Iris pigment epithelial cell (primary cell): Measurements from ENCODE around the gene UBN1.

Experiments used
- DNase-seq: peaks from one replicate; pipeline ENCODE4 v3.0.0-alpha.2; 2011; ENCODE audit warnings: low read depth

UBN1 gene

DNA sequence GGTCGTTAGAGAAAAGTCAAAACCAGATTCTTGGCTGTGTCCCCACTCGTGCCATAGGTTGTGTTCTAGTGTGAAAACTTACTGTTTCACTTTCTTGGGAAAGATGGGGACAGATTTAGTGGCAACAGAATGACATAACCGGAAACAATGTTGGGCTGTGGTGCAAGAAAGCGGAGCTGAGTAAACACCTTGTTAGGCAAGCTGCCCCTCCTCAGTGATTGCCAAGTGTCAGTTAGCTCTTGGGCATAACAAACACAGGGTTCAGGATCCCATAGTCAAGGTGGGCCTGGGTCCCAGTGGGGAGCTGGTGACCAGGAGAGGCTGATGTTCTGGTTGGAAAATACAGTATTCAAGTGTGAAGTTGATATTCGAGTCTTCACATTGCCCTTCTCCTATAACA is 15.4 kb downstream of the UBN1 start:
- peak; percentile 29 for DNase-seq

DNA sequence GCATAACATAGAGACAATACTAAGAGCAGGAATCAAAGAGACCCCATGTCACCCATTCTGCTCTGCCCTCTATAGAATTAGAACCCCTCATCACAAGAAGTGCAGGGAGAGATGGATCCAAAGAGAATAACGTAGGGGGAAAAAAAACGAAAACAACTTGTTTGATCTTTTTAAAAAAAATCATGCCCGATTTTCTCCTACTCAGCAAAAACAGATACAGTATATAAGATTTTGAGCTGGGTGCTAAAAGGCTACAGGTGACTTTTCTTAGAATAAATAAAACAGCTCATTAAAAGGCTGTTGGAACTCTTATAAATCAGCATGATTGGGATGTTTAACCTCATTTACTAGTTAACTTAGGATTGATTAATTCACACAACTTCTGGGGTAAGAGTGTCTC is 17.4 kb downstream of the UBN1 start:
- no peak for DNase-seq

DNA sequence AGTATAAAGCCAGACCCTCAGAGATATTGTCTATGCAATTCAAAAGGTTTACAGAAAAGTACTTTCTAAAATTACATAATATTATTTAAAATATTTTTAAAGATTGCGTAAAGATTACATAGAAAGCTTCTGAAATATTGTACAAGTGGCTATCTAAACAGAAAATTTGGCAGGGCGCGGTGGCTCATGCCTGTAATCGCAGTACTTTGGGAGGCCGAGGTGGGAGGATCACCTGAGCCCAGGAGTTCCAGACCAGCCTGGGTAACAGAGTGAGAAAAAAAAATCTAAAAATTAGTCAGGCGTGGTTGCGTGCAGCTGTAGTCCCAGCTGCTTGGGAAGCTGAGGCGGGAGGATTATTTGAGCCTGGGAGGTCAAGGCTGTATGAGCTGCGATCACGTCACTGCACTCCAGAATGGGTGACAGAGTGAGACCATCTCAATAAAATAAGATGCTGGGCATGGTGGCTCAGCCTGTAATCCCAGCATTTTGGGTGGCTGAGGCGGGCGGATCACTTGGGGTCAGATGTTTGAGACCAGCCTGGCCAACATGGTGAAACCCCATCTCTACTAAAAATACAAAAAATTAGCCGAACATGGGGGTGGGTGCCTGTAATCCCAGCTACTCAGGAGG is 18.1 kb downstream of the UBN1 start:
- DNase-seq, result no peak

DNA sequence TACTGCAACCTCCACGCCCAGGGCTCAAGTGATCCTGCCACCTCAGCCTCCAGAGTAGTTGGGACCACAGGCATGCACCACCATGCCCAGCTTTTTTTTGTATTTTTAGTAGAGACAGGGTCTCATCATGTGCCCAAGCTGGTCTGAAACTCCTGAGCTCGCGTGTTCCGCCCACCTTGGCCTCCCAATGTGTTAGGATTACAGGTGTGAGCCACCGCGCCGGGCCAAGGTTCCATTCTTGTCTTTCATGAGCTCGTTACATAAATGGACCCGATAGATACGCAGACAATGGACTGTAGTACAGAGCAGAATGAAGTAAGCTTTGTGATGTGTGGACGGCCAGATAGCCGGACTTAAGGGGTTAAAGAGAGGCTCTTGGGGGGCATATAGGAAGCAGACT is 19.3 kb downstream of the UBN1 start:
- DNase-seq, result no peak

DNA sequence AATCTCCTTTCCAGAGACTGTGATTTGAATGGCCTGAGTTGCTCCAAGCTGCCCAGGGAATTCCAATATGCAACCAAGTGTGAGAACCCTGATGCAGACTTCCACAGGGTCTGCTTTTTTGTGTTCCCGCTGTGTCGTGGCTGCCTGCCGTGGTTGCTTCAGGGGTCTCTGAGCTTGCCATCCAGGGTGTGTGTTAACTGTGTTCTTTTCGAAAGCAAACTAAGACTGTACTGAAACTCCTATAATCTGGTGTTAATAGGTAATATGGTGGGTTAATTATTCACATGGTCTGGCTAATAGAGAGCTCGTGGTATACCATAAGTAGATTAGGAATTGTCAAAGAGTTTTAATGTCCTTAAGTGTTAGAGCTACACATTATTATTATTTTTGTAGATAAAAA is 20.7 kb downstream of the UBN1 start:
- DNase-seq, result no peak

DNA sequence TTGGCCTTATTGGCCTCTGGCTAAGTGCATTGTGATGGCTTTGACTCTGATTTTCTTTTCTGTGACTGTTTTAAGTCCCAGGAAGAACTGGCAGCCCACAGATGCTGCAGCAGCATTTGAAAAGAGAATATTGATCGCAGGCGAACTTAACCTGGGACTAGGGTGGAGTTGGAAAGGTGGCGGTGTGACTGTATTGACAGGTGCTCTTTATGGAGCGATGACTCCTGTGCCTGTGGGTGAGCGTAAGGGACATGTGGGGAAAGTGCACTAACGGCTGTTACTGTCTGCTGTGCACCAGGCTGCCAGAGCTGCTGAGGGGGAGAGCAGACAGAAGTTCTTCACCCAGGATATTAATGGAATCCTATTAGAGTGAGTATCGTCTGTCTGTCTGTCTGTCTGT is 21.3 kb downstream of the UBN1 start:
- no peak for DNase-seq

DNA sequence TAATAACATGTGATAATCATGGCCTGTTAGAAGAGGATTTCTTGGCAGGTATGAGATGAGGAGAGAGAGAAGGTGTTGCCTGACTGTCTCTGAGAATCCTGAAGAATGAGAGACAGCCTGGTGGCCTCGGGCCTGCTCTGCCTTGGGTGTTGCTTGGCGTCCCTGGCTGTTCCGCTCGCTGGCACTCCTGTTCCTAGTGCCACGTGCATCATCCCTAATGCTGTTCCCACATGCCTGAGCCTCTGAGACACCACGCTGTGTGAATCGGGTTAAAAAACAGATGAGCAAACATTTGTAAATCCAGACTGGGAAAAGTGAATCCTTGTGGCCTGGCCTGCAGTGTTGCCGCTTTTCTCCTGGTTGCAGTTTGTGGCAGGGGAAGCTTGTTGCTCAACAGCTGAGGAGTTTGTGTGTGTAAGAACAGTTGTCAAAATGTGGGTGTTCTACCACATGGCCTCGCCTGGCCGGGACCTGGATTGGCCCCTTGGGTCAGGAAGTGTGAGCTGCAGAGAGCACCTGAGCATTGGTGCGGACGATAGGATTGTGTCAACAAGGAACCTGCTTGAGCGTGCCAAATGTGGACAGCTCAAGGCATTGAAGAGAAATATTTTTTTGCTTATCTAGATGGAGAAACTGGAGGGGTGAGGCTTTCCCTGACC is 22.0 kb downstream of the UBN1 start:
- no peak for DNase-seq

DNA sequence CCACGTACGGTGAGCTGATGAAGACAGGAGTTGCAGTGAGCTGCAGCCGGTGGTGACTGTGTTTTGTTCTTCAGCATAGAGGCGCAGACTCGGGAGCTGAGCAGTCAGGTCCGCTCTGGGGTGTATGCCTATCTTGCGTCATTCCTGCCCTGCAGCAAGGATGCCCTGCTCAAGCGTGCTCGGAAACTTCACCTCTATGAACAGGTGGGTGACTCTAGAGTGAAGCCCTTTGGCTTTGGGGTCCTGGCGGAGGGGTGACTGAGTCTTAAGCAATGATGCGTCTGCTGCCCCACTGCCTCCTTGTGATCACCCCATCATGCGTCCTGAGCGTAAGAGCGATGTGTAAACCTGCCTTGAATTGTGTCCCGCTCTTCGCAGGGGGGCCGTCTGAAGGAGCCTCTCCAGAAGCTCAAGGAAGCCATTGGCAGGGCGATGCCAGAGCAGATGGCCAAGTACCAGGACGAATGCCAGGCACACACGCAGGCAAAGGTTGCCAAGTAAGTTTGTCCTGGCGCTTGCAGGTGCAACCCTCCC is 22.9 kb downstream of the UBN1 start:
- no peak for DNase-seq

DNA sequence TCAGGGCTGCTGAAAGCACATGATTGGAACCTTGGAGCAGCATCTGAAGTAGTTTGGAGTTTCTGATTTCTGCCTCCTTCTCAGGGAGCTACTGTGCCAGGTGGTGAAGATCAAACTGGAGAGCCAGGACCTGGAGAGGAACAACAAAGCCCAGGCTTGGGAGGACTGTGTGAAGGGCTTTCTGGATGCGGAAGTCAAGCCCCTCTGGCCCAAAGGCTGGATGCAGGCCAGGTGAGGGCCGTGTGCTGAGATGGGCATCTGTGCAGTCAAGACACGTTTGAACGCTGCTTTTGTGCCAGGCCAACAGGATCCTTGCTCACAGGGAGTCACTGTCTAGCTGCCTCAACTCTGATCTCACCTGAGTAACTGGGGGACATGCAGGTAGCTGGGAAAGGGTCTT is 23.8 kb downstream of the UBN1 start:
- DNase-seq, result no peak

DNA sequence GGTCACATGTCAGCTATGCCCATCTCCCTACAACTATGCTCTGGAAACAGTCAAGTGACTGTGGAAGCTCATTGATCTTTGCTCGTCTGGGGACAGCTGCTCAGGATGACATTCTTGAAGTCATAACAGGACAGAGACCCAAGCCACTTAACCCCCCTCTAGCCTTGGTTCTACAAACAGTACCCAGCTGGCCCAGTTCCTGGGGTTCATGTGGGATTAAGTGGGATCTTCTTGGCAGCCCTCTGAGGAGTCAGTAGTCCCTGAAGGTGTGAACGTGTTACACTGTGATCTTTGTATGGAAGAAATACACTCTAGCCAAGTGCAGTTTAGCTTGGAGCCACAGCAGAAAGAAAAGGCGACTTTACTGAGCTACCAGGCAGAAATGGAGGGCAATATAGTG is 25.8 kb downstream of the UBN1 start:
- no peak for DNase-seq

DNA sequence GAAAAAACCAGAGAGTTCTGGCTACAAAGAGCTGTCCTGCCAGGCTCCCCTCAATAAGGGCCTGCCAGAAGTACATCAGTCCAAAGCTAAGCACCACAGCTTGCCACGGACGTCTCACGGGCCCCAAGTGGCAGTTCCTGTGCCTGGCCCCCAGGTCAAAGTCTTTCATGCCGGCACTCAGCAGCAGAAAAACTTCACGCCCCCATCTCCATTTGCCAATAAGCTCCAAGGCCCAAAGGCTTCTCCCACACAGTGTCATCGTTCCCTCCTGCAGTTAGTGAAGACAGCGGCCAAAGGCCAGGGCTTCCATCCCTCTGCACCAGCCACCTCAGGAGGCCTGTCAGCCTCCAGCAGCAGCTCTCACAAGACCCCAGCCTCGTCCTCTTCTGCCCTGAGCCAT is 27.4 kb downstream of the UBN1 start:
- DNase-seq, result no peak

DNA sequence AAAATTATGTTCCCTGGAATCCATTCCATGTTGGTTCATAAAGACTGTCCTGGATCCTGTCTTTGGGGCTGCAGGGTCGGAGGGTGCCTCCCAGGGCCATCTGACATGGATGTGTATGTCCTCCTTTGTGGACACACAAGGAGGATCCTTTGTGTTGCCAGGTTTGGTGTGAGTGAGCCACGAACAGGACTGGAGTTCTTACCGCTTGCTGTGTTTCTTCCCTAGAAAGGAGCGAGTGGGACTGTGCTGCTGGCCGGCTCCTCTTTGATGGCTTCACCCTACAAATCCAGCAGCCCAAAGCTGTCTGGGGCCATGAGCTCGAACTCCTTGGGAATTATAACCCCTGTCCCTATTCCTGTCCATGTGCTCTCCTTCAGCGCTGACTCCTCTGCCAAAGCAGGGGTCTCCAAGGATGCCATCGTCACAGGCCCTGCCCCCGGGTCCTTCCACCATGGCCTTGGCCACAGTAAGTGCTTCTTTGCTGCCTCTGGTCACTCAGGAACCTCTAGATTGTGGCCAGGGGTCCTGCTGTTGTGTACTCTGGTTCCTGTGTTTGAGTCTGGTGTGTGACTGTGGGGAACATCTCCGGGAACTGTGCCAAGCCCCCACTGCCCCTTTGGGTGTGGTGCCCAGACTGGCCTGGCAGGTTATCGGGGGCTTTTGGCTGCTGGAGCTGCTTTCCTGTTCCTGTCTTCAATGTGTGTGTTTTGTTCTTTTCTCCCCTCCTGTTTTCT is 29.5 kb downstream of the UBN1 start:
- DNase-seq, result no peak

DNA sequence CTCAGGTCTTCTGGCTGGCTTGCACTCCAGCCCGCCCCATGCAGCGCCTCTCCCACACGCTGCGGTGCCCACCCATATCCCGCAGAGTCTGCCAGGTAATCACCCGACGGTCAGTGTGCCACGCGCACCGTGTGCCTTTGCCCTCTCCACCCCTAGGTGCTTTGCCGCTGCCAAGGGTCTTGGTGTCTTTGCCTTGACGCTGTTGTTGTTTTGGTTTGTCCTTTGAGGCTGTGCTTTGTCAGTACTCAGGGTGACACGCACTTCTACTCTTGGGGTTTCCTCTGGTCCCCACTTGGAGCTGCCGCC is 30.1 kb downstream of the UBN1 start:
- no peak for DNase-seq

DNA sequence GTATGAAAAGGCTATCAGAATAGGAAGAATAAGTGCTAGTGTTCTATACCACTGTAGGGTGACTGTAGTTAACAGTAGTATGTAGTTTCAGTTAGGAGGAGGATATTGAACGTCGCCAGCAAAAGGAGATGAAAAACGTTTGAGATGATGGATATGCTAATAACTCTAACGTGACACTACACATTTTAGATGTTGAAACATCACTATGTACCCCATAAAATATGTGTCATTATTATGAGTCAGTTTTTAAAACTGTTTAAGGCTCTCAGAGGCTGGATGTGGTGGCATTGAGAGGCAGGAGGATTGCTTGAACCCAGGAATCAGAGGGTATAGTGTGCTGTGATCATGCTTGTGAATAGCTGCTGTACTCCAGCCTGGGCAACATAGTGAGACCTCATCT is 31.8 kb downstream of the UBN1 start:
- DNase-seq, result no peak

DNA sequence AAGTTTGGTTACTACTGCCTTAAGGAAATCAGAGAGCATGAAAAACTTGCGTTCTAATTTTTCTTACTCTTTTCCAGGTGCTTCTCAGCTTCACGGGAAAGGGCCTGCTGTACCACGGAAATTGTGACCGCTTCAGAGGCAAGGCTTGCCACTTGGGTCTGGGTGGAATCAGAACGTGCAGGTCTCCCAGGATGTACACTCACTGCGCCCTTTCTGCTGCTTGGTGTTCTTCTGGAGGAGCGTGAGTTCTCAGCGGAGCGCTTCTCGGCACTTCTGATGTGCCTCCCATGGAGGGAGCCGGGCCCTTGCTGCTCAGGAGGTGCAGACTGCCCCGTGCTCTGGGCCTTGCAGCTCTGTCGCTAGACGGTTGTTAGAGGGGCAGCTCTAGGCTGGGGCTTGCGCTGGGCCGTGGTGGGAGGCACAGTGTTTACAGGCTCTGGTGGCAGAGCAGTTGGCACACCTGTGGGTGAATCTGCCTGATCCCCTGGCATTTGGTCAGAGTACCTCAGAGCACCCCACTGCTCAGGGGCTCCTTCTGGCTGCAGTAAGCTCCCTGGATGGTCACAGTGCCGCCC is 32.8 kb downstream of the UBN1 start:
- no peak for DNase-seq

DNA sequence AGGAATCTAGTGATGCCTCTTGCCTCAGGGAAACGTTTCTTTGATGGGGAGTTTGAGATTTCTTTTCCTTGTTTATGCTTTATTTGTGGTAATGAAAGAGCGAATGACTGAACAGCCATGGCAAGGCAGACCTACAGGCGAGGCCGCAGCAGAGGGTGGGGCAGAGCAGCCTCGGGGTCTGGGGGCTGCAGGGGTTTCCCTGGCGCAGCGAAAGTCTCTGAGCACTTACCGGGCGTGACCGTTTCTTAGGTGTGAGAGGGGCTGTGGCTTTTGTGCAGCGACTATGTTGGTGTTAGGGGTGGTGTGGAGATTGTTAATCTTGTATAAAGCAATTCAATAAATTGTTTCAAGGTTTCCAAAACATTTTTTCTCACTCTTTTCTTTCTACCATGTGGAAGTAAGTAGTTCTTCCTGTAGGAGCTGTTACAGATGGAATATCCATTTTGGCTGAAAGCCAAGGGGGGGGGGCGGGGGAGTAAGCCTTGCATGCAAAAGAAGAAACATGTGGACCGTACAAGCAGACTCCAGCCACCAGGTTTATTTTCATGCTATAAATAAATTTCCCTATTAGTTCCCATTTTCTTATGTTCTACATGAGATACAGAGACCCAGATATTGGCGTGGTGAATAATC is 34.8 kb downstream of the UBN1 start:
- DNase-seq, result no peak

DNA sequence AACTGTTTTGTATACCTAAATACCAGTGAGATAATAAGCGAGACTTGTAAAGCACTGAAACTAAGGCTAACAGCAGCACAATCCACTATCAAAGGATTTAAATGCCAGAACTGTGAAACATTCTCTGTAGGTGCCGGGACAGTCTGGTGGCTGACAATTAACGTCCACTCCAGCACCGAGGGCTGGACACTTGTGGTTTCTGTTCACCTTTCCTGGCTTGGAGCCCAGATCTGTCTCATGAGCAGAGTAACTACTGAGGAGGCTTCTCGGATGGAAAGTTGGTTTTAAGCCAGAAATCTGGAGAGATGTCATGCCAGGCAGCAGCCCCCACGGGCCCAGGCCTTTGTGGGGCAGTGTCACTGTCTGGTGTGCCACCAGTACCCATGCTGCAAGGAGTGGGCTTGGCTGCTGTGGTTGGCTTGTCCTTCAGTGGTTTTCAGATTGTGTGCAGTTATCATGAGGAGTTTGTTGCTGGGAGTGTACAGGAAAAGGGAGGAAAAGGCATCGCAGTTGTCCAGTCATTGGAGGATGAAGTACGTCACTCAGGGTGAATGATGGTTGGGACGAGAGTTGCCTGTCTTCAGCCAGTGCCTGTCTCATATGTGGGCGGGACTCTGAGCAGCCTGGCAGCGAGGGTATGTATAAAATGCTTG is 35.5 kb downstream of the UBN1 start:
- DNase-seq, result peak; percentile 79

DNA sequence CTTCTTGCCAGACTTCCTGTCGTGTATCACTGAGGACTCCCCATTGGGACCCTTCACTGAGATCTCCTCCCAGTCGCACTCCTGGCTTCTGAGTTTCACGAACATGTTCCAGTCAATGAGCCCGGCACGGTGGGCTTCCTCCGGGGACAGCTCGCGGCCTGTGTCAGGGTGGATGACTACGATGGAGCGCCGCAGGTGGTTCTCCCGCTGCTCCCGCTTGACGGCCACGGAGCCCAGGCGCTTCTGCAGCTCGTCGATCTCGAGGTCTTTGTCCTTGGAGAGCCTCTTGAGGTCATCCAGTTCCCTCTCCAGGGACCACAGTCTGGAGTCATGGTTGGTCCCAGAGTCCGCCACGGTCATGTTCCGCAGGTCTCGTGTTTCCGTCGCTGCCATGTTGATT is 36.2 kb downstream of the UBN1 start:
- no peak for DNase-seq

DNA sequence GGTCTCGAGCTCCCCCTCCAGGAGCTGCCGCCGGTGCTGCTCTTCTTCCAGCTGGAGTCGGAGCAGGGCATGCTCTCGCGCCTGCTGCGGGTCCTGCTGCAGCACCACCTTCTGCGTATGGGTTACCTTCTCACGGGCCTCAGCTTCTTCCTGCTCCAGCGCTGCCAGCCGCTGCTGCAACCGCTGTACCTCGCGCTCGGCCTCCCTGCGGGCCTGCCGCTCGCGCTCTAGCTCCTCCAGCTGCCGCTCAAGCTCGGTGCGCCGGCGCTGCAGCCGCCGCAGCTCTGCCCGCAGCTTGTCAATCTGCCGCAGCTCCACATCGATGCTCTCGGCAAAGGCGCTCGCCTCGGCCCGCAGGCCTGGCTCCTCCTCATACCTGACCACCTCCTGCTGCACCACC is 36.9 kb downstream of the UBN1 start:
- no peak for DNase-seq

DNA sequence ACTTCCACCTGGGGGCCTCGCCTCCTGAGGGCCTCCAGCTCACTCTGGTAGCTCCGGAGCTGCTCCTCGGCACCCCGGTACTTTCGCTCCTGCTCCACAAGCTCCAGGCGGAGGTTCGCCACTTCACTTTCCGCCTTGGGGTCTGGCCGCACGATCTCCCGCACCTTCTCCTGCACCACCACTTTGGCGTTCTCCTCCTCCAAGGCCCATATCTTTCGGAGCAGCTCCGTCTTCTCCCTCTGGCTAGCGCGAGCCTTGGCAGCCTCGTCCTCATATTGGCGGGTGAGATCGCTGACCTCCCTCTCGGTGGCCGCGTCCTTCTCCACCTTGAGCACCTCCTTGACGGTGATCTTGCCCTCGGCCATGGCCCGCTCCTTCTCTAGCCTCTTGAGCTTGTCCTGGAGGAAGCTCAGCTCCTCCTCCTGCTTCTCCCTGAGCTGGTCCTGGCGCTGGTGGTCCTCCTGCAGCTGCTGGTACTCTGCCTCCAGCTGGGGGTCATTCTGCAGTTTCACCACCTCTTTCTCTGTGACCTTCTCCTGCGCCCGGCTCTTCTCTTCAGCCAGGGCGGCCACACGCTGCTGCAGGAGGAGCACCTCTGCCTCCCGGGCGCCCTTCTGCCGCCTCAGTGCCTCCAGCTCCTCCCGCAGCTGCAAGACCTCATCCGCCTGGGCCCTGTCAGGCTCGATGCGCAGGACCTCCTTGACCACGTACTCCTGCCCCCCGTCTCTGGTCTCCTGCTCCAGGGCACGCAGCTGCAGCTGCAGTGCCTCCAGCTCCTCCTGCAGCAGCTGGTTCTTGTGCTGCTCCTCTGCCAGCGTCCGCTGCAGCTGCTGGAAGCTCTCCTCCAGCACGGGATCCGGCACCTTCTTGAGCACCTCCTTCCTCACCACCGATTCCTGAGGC is 37.9 kb downstream of the UBN1 start:
- no peak for DNase-seq

DNA sequence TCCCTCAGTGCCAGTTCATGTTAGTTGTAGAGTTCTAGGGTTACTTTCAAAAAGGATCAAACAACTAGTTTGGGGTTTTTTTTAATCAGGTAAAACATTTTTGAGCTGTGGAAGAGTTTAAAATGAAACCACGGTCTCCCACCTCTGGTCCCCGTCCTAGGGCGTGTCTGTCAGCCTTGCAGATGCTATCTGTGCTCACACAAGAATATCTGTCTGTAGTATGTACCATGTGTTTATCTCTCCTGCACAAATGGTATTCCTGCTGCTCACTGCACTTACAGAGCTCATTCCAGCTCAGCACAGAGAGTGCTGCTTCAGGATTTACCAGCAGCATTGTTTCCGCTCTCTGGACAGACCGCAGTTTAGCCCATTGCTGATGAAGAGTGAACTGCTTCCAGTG is 38.9 kb downstream of the UBN1 start:
- DNase-seq, result no peak
